Fibroblast of upper back skin (primary cell): ENCODE data around the gene DNAH2.

Source experiments
- DNase-seq: peaks from one replicate; pipeline ENCODE4 v3.0.0-alpha.2; 2013

DNAH2 gene

GRCh38 chr17:7703584-7704479, 13.7 kb upstream of the DNAH2 start:
- peak; percentile 56 for DNase-seq

DNA sequence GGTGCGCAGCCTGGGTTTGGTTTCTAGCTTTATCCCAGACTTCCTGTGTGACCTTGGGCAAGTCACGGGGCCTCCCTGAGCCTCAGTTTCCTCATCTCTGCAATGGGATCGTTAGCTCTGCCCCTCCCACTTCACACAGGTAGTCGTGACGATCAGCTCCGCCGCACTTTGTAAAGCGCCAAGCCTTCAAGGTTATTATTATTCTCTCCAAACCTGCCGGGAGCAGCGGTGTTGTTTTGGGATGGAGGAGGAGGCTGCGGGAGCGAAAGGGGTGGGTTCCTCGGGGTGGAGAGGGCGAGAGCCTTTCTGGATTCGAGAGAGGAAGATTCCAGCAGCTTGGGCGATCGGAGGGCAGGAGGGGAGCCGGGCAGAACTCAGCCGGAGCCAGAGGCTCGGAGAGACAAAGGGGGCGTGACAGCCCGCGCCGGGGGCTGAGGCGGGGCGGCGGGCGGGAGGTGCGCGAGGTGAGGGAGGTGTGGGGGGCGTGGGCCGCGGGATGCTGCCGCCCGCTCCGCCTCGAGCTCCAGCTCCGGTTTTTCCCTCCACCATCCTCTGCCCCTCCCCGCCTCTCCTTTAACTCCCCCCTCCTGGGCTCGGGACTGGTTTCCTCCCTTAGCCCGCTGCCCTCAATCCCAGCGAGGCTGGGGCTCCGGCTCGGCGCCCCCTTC, 12.8 kb upstream of the DNAH2 start, which contains the start of gene EFNB3:
Gene EFNB3 (plus strand): TSS at position 602 of the 668 bp plus-strand sequence. CDS start 397 bp downstream, outside the sequence.
- DNase-seq, result peak; percentile 53

GRCh38 chr17:7705269-7706255, 12.0 kb upstream of the DNAH2 start:
- no peak for DNase-seq

GRCh38 chr17:7706631-7707354, 10.8 kb upstream of the DNAH2 start:
- DNase-seq, result no peak

DNA sequence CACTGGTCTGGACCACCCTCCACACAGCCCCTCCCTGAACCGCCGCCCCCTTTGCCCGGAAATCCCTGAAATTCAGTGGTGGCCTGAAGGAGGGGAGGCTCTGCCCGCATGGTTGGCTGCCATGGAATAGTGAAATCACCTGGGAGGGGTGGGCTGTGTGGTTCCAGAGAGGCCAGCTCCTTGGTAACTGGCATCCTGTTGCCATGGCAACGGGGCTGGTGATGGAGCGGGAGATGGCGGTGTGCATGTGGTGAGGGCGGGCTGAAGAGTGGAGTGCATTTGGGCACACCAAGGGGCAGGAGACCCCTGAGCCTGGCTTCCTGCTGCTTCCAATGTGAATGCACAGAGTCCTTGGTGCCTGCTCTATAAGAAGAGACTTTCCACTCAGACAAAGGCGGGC, 10.1 kb upstream of the DNAH2 start:
- DNase-seq, result no peak

GRCh38 chr17:7707858-7708750, 9.4 kb upstream of the DNAH2 start:
- no peak for DNase-seq

GRCh38 chr17:7709031-7709430, 8.5 kb upstream of the DNAH2 start:
- no peak for DNase-seq

GRCh38 chr17:7710301-7710700, 7.2 kb upstream of the DNAH2 start:
- no peak for DNase-seq

GRCh38 chr17:7711051-7711755, 6.3 kb upstream of the DNAH2 start:
- no peak for DNase-seq

DNA sequence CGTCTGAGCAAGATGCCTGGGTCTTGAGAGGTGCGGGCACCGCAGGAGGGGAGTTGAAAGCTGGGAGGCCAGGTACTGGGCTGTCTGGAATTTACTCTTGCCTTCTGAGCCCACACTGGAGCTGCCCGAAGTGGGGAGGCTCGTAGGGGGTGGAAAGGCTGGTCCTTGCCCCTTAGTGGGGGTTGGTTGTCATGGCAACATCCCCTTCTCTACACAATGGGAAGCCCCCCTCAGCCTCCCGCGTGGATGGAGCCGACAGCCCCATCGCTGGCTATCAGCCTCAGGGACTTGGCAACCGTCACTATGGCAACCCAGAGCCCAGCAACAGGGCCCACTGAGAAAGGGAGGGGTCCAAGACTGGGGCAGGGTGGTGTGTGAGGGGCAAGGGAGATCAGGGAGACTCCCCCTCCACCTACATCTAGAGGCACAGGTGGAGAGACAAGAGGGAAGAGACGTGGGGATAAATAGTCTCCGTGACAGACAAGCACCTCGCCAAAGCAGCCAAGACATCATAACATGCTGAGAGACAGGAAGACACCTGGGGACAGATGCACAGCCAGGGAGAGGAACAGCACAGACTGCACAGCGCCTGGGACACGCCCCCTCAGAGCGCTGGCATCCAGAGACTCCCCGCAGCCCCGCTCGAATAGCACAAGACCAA, 5.3 kb upstream of the DNAH2 start:
- DNase-seq, result no peak

GRCh38 chr17:7713782-7714181, 3.8 kb upstream of the DNAH2 start:
- DNase-seq, result no peak

- DNase-seq, result no peak
These were observed 2.6 kb upstream of the DNAH2 start for GRCh38 chr17:7714721-7715594.

DNA sequence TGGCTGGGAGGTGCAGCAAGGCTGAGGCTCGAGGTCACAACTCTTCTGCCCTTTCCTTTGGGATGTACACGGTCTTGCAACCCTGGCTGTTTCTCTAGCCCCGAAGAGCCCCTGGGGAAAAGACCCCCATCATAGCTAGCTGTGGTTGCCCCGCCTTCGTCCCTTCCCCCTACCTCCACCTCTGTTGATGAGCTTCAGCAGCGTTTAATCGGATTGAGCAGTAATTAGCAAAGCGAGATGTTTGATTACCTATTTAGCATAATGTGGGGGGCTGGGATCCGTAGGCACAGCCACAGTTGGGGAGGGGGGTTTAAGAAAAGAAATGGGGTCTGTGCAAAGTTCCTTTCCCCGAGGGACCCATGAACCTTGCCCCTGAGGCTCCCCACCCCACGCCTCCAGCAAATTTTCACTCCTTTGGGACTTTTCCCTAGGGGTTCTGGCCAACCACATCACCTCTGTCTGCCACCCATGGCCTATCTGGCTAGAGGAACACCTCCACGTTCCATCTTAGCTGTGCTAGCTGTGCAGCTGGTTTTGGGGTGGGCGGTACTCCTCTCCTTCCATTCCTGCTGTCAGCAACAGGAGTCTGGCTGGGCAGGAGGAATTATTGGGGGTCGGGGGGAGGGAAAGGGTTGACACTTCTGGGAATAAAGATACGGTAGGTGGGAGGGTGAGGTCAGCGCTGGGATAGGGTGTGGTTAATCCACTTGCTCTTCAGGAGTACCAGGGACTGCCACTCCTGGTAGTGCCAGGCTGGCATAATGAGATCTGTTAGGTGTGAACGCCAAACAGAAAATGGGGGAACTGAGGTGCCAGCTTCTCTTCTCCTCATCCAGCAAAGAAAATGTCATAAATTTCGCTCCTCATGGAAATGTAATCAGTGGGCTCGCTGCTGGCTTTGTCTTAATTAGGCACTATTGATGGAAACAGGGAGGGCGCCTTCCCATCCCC, 1.3 kb upstream of the DNAH2 start:
- no peak for DNase-seq

DNA sequence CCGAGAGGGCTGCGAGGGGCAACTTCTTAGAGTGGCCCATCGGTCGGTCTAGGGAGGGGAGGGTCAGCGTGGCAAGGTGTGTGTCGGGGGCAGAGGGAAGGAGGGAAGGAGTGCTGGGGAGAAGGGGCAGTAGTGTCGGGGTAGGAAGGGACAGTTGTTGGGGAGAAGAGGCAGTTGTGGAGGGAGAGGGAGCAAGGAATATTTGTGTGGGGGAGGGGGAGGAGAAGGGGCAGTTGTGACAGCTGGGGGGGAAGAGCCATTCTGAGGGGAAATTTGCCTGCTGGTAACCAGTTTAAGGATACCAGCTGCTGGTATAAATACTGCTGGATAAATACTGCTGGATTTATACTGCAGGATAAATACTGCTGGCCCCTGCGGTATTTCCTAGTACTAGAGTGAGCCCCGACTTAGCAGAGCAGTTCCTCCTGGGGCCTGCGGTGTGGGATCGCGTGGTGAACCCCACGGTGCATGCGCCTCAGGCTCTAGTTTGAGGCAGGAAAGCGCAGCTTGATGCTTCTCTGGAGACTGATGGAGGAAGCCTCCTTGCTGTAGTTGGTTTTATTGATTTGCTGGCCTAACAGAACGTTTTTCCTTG, 309 bp downstream of the DNAH2 start:
- DNase-seq, result no peak

- no peak for DNase-seq
These were observed 2.1 kb downstream of the DNAH2 start for GRCh38 chr17:7719661-7720060.

GRCh38 chr17:7720125-7720524, 2.6 kb downstream of the DNAH2 start:
- no peak for DNase-seq

DNA sequence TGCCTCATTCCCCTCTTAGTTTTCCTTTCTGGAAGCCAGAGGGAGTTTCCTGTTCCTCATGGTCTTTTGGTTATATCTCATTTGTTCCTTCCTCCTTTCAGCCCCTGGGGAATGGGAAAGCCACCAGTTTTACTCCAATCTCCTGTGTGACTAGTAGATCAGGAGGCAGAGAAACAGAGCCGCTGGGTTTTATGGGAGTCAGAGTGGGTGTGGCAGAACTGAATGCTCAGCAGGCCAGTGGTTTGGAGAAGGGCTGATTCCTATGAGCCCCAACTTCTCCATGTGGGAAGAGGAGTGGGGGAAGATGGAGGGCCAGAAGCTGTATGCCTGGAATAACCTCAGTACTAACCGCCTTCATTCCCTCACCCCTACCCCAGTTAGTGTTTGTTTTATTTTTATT, 4.1 kb downstream of the DNAH2 start:
- no peak for DNase-seq
